Lung (tissue), 12 donors: ENCODE measurements around the gene VSIG8. TPM values are rescaled to one million over a fixed set of nuclear protein-coding genes. Genes with fewer than 3 reads are reported as not detected.

ENCODE experiments used
- ATAC-seq: fragments of 200-7000 bp; cut with Tn5 transposase; one replicate; pipeline ENCODE4 v1.9.1; 2020; ENCODE audit warnings: moderate number of reproducible peaks; ENCODE audit not compliant: insufficient read depth, low FRiP score
- DNase-seq, 3 donors: peaks; one replicate each; pipeline ENCODE4 v3.0.0-alpha.2; 2013 to 2017
- H3K27ac ChIP-seq, 2 donors: one replicate each; pipeline ENCODE4 v1.5.1; 2013; ENCODE audit warnings: mild to moderate bottlenecking in 2 of 2, moderate library complexity in 2 of 2, control low read depth in 1 of 2, inconsistent platforms in 1 of 2, low read depth in 1 of 2, low read length in 1 of 2
- H3K27me3 ChIP-seq, 3 donors: one replicate each; pipeline ENCODE4 v1.5.1; 2013; ENCODE audit warnings: low read length in 2 of 3; ENCODE audit not compliant: control insufficient read depth in 3 of 3, insufficient read depth in 3 of 3
- H3K36me3 ChIP-seq, 4 donors: one replicate each; pipeline ENCODE4 v1.5.1; 2013; ENCODE audit warnings: low read length in 4 of 4, mild to moderate bottlenecking in 1 of 4, moderate library complexity in 1 of 4; ENCODE audit not compliant: control insufficient read depth in 4 of 4, insufficient read depth in 4 of 4
- H3K4me1 ChIP-seq, 5 donors: one replicate each; pipeline ENCODE4 v1.5.1; 2013; ENCODE audit warnings: low read length in 5 of 5, mild to moderate bottlenecking in 2 of 5, moderate library complexity in 1 of 5; ENCODE audit not compliant: control insufficient read depth in 5 of 5, insufficient read depth in 5 of 5
- H3K4me3 ChIP-seq: one replicate; pipeline ENCODE4 v1.5.1; 2013; ENCODE audit warnings: mild to moderate bottlenecking, control low read depth, moderate library complexity
- H3K9ac ChIP-seq, 2 donors: one replicate each; pipeline ENCODE4 v1.5.1; 2013; ENCODE audit warnings: low read length in 2 of 2, control low read depth in 1 of 2; ENCODE audit not compliant: insufficient read depth in 1 of 2
- H3K9me3 ChIP-seq, 4 donors: one replicate each; pipeline ENCODE4 v1.5.1; 2013; ENCODE audit warnings: low read length in 3 of 4, mild to moderate bottlenecking in 1 of 4, moderate library complexity in 1 of 4; ENCODE audit not compliant: control insufficient read depth in 4 of 4, insufficient read depth in 3 of 4
- CTCF ChIP-seq: IDR thresholded peaks from 2 replicates; pipeline ENCODE4 v1.5.1; 2012; ENCODE audit warnings: mild to moderate bottlenecking; ENCODE audit errors: control extremely low read depth, extremely low read depth
- WGBS, 2 donors: extraction: QIAGEN DNeasy Blood & Tissue Kit; methylation state at CpG; one replicate each; pipeline ENCODE4 v1.1.7; 2013; 5-methylcytosine and 5-hydroxymethylcytosine counted together
- polyA plus RNA-seq, 2 donors: library from polyadenylated mRNA; stranded (reverse); fragments of 200-250 nt; gene quantifications; one replicate each; pipeline ENCODE4 v1.2.1, GENCODE V29; 2013
- total RNA-seq, 2 donors: library from RNA; depleted of rRNA in 1 of 2; stranded (reverse); fragments of >200 nt in 1 of 2; gene quantifications; one replicate each; pipeline ENCODE4 v1.2.1, GENCODE V29; 2014 to 2021
- donor health status: control.
- donor health status: control.
- donor health status: Bipolar disorder and iron deficiency.
- donor health status: healthy.
- donor health status: DM: yes; HTN: yes; CAD: no.

Gene VSIG8
- total and polyA plus RNA-seq, 4 donors = 0.13 to 0.46 (median 0.22) TPM

- Histone ChIP-seq H3K9me3 (no peaks in the 10 kb centered on the region), H3K4me1 (peaks cover 0 to 4% (median 0%) of the 10 kb centered on the region in 5 donors), H3K27me3 (no peaks in the 10 kb centered on the region), H3K27ac (no peak overlapping the region), H3K9ac (no peak overlapping the region), H3K4me3 (no peak overlapping the region), H3K36me3 (no peaks in the 10 kb centered on the region)
- TF ChIP-seq CTCF = no peak
- 53 to 65% methylated on average over 3 of the region's 3 CpGs for WGBS, 2 donors
- ATAC-seq = no peak
- no peak for DNase-seq
Observed at GRCh38 chr1:159868766-159869165, 6.3 kb upstream of the VSIG8 start.

- H3K4me1 ChIP-seq = peaks cover 0 to 4% (median 0%) of the 10 kb centered on the region in 5 donors
- no peaks in the 10 kb centered on the region for H3K27me3 ChIP-seq
- TF ChIP-seq CTCF = no peak
- no peak overlapping the region for H3K4me3 ChIP-seq
- DNase-seq (peak; percentile 69 to 74 (median 73)), ATAC-seq (peak; percentile 87)
- H3K36me3 ChIP-seq = no peaks in the 10 kb centered on the region
- H3K9ac ChIP-seq = no peak overlapping the region
- no peaks in the 10 kb centered on the region for H3K9me3 ChIP-seq
- WGBS, 2 donors = 41 to 50% methylated on average over 9 of the region's 9 CpGs
- H3K27ac ChIP-seq = peak overlapping the region in 1 of 2 donors; percentile 27
Observed at GRCh38 chr1:159867664-159868026, 5.2 kb upstream of the VSIG8 start.

GRCh38 chr1:159866905-159867663 lies 4.6 kb upstream of the VSIG8 start:
- no peak for ATAC-seq
- no peak overlapping the region for H3K27ac ChIP-seq
- no peak for DNase-seq
- H3K27me3 ChIP-seq = no peaks in the 10 kb centered on the region
- no peak overlapping the region for H3K9ac ChIP-seq
- no peaks in the 10 kb centered on the region for H3K36me3 ChIP-seq
- H3K4me3 ChIP-seq = no peak overlapping the region
- no peaks in the 10 kb centered on the region for H3K9me3 ChIP-seq
- 76 to 86% methylated on average over 14 of the region's 14 CpGs for WGBS, 2 donors
- no peak for TF ChIP-seq CTCF
- peaks cover 0 to 4% (median 0%) of the 10 kb centered on the region in 5 donors for H3K4me1 ChIP-seq
